H1 (cell line): ENCODE results near the gene COMMD1. TPM values are rescaled to one million over a fixed set of nuclear protein-coding genes. Genes with fewer than 3 reads are reported as not detected.

ENCODE experiments used
- CTCF ChIA-PET: fragments of 300-600 bp; sonication (Branson Sonifier 250); formaldehyde crosslinking; loops from one replicate; lab custom pipeline; 2021; ENCODE audit not compliant: partially characterized antibody; lab: Charles Lee
- POLR2A ChIA-PET: fragments of 300-600 bp; sonication (Branson Sonifier 250); formaldehyde crosslinking; loops from one replicate; lab custom pipeline; 2021; ENCODE audit warnings: inconsistent platforms; ENCODE audit not compliant: partially characterized antibody; lab: Charles Lee
- DNase-seq, 2 experiments: peaks; one replicate each; pipeline versions ENCODE4 v3.0.0 to v3.0.0-alpha.2; 2010 to 2022; ENCODE audit warnings: low spot score in 2 of 2, low read depth in 1 of 2, mixed read lengths in 1 of 2
- FAIRE-seq: peaks from 2 replicates; lab custom pipeline; 2011; peaks lifted over from hg19 to GRCh38; lab: Jason Lieb, UNC
- H2AFZ ChIP-seq: 2 replicates; pipeline ENCODE4 v1.8.1; 2012; ENCODE audit warnings: low read length, inconsistent platforms
- H2AK5ac ChIP-seq: 2 replicates; pipeline ENCODE4 v1.6.1; 2013; ENCODE audit warnings: low read depth, low read length
- H2BK120ac ChIP-seq: replicated peaks from 2 replicates; pipeline ENCODE3; 2013; ENCODE audit warnings: low read depth, low read length, inconsistent platforms
- H2BK12ac ChIP-seq: 2 replicates; pipeline ENCODE4 v1.6.1; 2013; ENCODE audit warnings: low read depth, low read length
- H2BK15ac ChIP-seq: 2 replicates; pipeline ENCODE4 v1.6.1; 2013; ENCODE audit warnings: low read length
- H2BK20ac ChIP-seq: 2 replicates; pipeline ENCODE4 v1.6.1; 2013; ENCODE audit warnings: low read length
- H2BK5ac ChIP-seq: 2 replicates; pipeline ENCODE4 v1.6.1; 2013; ENCODE audit warnings: low read depth, low read length
- H3K14ac ChIP-seq: 2 replicates; pipeline ENCODE4 v1.6.1; 2013; ENCODE audit warnings: inconsistent platforms; ENCODE audit not compliant: insufficient read length
- H3K18ac ChIP-seq: 2 replicates; pipeline ENCODE4 v1.6.1; 2013; ENCODE audit warnings: low read length; ENCODE audit errors: extremely low read depth
- H3K23ac ChIP-seq: 2 replicates; pipeline ENCODE4 v1.6.1; 2013; ENCODE audit warnings: inconsistent platforms; ENCODE audit not compliant: insufficient read length
- H3K23me2 ChIP-seq: 2 replicates; pipeline ENCODE4 v1.6.1; 2013; ENCODE audit warnings: low read depth, low read length
- H3K27ac ChIP-seq: 2 replicates; pipeline ENCODE4 v1.6.1; 2011; ENCODE audit warnings: low read depth, low read length, inconsistent platforms
- H3K27me3 ChIP-seq, 4 experiments: replicated peaks in 1 of 4; 1 replicate in 1 of 4; 2 replicates in 3 of 4; pipeline versions ENCODE4 v1.6.1 to v1.8.1; 2011 to 2013; ENCODE audit warnings: low read length in 3 of 4, mild to moderate bottlenecking in 3 of 4, inconsistent platforms in 2 of 4, mixed read lengths in 2 of 4, moderate library complexity in 1 of 4; ENCODE audit not compliant: control insufficient read depth in 3 of 4, insufficient read depth in 3 of 4; ENCODE audit errors: extremely low read depth in 1 of 4
- H3K36me3 ChIP-seq, 4 experiments: 2 replicates each; pipeline versions ENCODE4 v1.6.1 to v1.8.1; 2011 to 2013; ENCODE audit warnings: mild to moderate bottlenecking in 4 of 4, low read length in 3 of 4, moderate library complexity in 2 of 4, control low read depth in 1 of 4, inconsistent platforms in 1 of 4; ENCODE audit not compliant: insufficient read depth in 4 of 4, control insufficient read depth in 2 of 4
- H3K4ac ChIP-seq: replicated peaks from 2 replicates; pipeline ENCODE3; 2013; ENCODE audit warnings: low read length, low read depth, mixed read lengths, inconsistent platforms; ENCODE audit not compliant: insufficient read length
- H3K4me1 ChIP-seq, 4 experiments: replicated peaks in 1 of 4; 1 replicate in 1 of 4; 2 replicates in 3 of 4; pipeline versions ENCODE4 v1.6.1 to v1.8.1; 2011 to 2013; ENCODE audit warnings: low read length in 3 of 4, inconsistent platforms in 2 of 4, mixed read lengths in 1 of 4; ENCODE audit not compliant: insufficient read depth in 4 of 4, control insufficient read depth in 3 of 4
- H3K4me2 ChIP-seq, 2 experiments: 2 replicates each; pipeline versions ENCODE4 v1.6.1 to v1.8.1; 2011 to 2013; ENCODE audit warnings: low read depth in 2 of 2, low read length in 2 of 2, control low read depth in 1 of 2, inconsistent platforms in 1 of 2, mild to moderate bottlenecking in 1 of 2; ENCODE audit not compliant: insufficient read depth in 1 of 2
- H3K4me3 ChIP-seq, 4 experiments: fragments of 200-600, 300-600 bp in 1 of 4; sonication (generic), shearing (Covaris generic), sonication (Bioruptor Twin) in 1 of 4; 2 replicates each; pipeline versions ENCODE4 v1.5.1 to v1.8.1; 2011 to 2016; ENCODE audit warnings: low read length in 4 of 4, low read depth in 3 of 4, control low read depth in 2 of 4, inconsistent platforms in 2 of 4, mild to moderate bottlenecking in 2 of 4, mixed read lengths in 1 of 4, moderate library complexity in 1 of 4; ENCODE audit not compliant: insufficient read depth in 2 of 4; ENCODE audit errors: extremely low read depth in 1 of 4
- H3K56ac ChIP-seq: replicated peaks from 2 replicates; pipeline ENCODE3; 2013; ENCODE audit warnings: low read depth, mild to moderate bottlenecking, mixed read lengths, low read length, inconsistent platforms; ENCODE audit not compliant: insufficient read length
- H3K79me1 ChIP-seq: 2 replicates; pipeline ENCODE4 v1.6.1; 2013; ENCODE audit warnings: low read depth, low read length, control low read depth
- H3K79me2 ChIP-seq, 2 experiments: 2 replicates each; pipeline versions ENCODE4 v1.6.1 to v1.8.1; 2012 to 2013; ENCODE audit warnings: low read length in 2 of 2, mild to moderate bottlenecking in 2 of 2, inconsistent platforms in 1 of 2; ENCODE audit not compliant: insufficient read depth in 2 of 2, control insufficient read depth in 1 of 2
- H3K9ac ChIP-seq, 4 experiments: replicated peaks in 1 of 4; 1 replicate in 1 of 4; 2 replicates in 3 of 4; pipeline versions ENCODE4 v1.6.1 to v1.8.1; 2011 to 2013; ENCODE audit warnings: low read depth in 3 of 4, low read length in 3 of 4, control low read depth in 2 of 4, mild to moderate bottlenecking in 2 of 4, moderate library complexity in 2 of 4, inconsistent platforms in 1 of 4; ENCODE audit errors: extremely low read depth in 1 of 4
- H3K9me3 ChIP-seq, 2 experiments: 2 replicates each; pipeline versions ENCODE4 v1.6.1 to v1.8.1; 2012 to 2013; ENCODE audit warnings: mild to moderate bottlenecking in 2 of 2, moderate library complexity in 2 of 2, control low read depth in 1 of 2, inconsistent platforms in 1 of 2, low read depth in 1 of 2, low read length in 1 of 2, mixed read lengths in 1 of 2; ENCODE audit not compliant: insufficient read depth in 2 of 2
- H4K20me1 ChIP-seq, 2 experiments: replicated peaks in 1 of 2; 2 replicates each; pipeline versions ENCODE3 to v1.8.1; 2011 to 2013; ENCODE audit warnings: inconsistent platforms in 2 of 2, low read length in 2 of 2, mild to moderate bottlenecking in 1 of 2; ENCODE audit not compliant: insufficient read depth in 2 of 2, control insufficient read depth in 1 of 2
- H4K5ac ChIP-seq: 2 replicates; pipeline ENCODE4 v1.6.1; 2013; ENCODE audit warnings: low read length, low read depth, mixed read lengths, inconsistent platforms; ENCODE audit not compliant: insufficient read length
- H4K8ac ChIP-seq: 2 replicates; pipeline ENCODE4 v1.8.0; 2013; ENCODE audit warnings: mild to moderate bottlenecking, moderate library complexity, low read length, inconsistent platforms; ENCODE audit not compliant: insufficient read depth; ENCODE audit errors: extremely low read depth
- H4K91ac ChIP-seq: replicated peaks from 2 replicates; pipeline ENCODE3; 2013; ENCODE audit warnings: low read length, mixed read lengths, inconsistent platforms; ENCODE audit not compliant: insufficient read length
- CBX8 ChIP-seq: fragments of 300-800, 300-1000 bp; sonication (generic); IDR thresholded peaks from 2 replicates; pipeline ENCODE4 v1.7.1; 2016; ENCODE audit warnings: low read depth, low read length, borderline replicate concordance
- EZH2 ChIP-seq: fragments of 200-600 bp; sonication (generic); IDR thresholded peaks from 2 replicates; pipeline ENCODE4 v1.7.1; 2012; ENCODE audit warnings: low read depth, mild to moderate bottlenecking, moderate library complexity, low read length, inconsistent platforms; ENCODE audit not compliant: severe bottlenecking
- KDM4A ChIP-seq: IDR thresholded peaks from one replicate; pipeline ENCODE4 v1.7.1; 2012; ENCODE audit warnings: low read depth, mild to moderate bottlenecking, moderate library complexity, low read length, inconsistent platforms; ENCODE audit not compliant: severe bottlenecking
- NANOG ChIP-seq: IDR thresholded peaks from 2 replicates; pipeline ENCODE4 v1.6.1; 2011; ENCODE audit warnings: low read length, low read depth, mild to moderate bottlenecking, inconsistent platforms; ENCODE audit not compliant: insufficient read depth, poor library complexity, severe bottlenecking
- POLR2A ChIP-seq, 2 experiments: IDR thresholded peaks; 1 replicate in 1 of 2; 2 replicates in 1 of 2; pipeline ENCODE4 v1.6.1; 2011; ENCODE audit warnings: low read depth in 2 of 2, low read length in 2 of 2, mild to moderate bottlenecking in 2 of 2; ENCODE audit errors: control extremely low read depth in 1 of 2
- RAD21 ChIP-seq, 2 experiments: IDR thresholded peaks in 1 of 2; conservative IDR thresholded peaks in 1 of 2; 2 replicates each; pipeline ENCODE4 v1.6.1; 2011; ENCODE audit warnings: low read depth in 2 of 2, low read length in 2 of 2, improper control_type of control experiment in 1 of 2, inconsistent platforms in 1 of 2, mild to moderate bottlenecking in 1 of 2, moderate library complexity in 1 of 2
- RNF2 ChIP-seq: fragments of 200-900, 300-1000 bp; sonication (generic); IDR thresholded peaks from 2 replicates; pipeline ENCODE4 v1.7.1; 2016; ENCODE audit warnings: borderline replicate concordance, low read depth, mild to moderate bottlenecking, antibody characterized with exemption, low read length; ENCODE audit not compliant: poor library complexity, severe bottlenecking; ENCODE audit errors: missing control alignments
- RXRA ChIP-seq: IDR thresholded peaks from 2 replicates; pipeline ENCODE4 v1.6.1; 2011; ENCODE audit warnings: low read depth, mild to moderate bottlenecking, low read length, moderate library complexity; ENCODE audit not compliant: insufficient read depth
- SRF ChIP-seq: IDR thresholded peaks from 2 replicates; pipeline ENCODE4 v1.6.1; 2011; ENCODE audit warnings: mild to moderate bottlenecking, low read depth, low read length, moderate library complexity
- TAF1 ChIP-seq: IDR thresholded peaks from 2 replicates; pipeline ENCODE4 v1.6.1; 2011; ENCODE audit warnings: mild to moderate bottlenecking, low read depth, low read length
- WGBS, 2 experiments: shearing (Covaris generic) in 1 of 2; methylation state at CpG; one replicate each; pipeline versions ENCODE4 v1.1.6 to v1.1.7; 2013 to 2015; ENCODE audit warnings: low lambda C conversion rate in 2 of 2, mixed read lengths in 2 of 2, inconsistent platforms in 1 of 2, low coverage in 1 of 2, missing lambda C conversion rate in 1 of 2; ENCODE audit not compliant: insufficient replicate concordance in 2 of 2, insufficient coverage in 1 of 2, insufficient read length in 1 of 2; ENCODE audit errors: extremely low coverage in 1 of 2, missing lambda C conversion rate in 1 of 2; 5-methylcytosine and 5-hydroxymethylcytosine counted together
- polyA plus RNA-seq, 7 experiments: library from polyadenylated mRNA; depleted of rRNA in 3 of 7; stranded (reverse) in 5 of 7; unstranded in 2 of 7; fragments of >200 nt in 5 of 7; fragments of 200-250 nt in 2 of 7; gene quantifications; 1 replicate in 5 of 7; 2 replicates in 1 of 7; 4 replicates in 1 of 7; pipeline versions ENCODE4 v1.2.1 to v1.2.3, GENCODE V29; 2011 to 2013; ENCODE audit warnings: missing spikeins in 2 of 7, mixed read lengths in 2 of 7
- total RNA-seq: library from RNA; stranded (reverse); fragmentation: NEBNext Ultra II Directional; extraction: Animal tissue kit (Norgen Biotek cat#: 25700); gene quantifications from 2 replicates; pipeline ENCODE4 v1.2.1, GENCODE V29; 2021

The COMMD1 gene
- total and polyA plus RNA-seq, 2 of the 8 experiments (the other 6 are each of a cell fraction or from before 2014, with no cell fraction given): 23.5 to 28.3 TPM

DNA sequence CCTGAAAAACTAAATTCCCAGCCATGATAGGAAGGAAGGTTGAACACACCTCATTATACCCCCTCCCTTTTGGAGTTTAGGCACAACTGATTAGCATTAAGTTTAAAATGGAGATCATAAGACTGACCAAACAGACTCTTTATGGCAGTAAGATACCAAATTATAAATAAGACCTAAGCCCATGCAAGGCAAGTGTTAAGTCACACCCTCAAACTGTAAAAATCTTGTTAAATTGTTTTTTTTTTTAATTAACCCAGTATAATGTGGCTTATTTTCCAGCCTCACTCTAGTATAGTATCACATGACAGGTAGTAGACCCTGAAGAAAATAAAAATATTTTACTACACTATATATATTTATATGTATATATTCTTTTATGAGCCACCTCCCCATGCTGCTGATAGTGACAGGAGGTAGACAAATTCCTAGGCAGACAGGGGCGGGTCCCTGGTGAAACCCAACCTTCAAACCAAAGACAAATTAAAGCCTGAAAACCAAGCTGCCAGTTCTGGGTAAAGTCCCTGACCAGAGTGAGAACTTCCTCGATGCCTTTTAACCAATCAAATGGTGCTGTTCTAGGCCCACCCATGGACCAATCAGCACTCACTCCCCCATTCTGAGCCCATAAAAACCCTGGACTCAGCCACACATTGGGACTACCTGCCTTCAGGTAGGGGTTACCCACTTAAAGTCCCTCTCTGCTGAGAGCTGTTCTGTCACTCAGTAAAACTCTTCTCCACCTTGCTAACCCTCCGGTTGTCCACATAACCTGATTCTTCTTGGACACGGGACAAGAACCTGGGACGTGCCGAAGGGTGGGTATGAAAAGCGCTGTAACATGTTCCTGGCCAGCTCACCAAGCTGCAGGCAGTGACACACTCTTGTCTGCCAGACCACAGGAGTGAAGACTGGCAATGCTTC is 166.5 kb downstream of the COMMD1 start:
- Histone ChIP-seq H2BK120ac (no peak overlapping the region), H3K4ac (no peak overlapping the region), H2AK5ac (peak overlapping the region; percentile 13; the same call in 1 of the 2 replicates), H3K4me2 (no peak overlapping the region), H3K56ac (no peak overlapping the region), H3K36me3 (peaks cover 0 to 5% (median 0%) of the 10 kb centered on the region in 4 experiments; a peak in 1 of 8 replicates), H3K79me1 (no peaks in the 10 kb centered on the region), H4K20me1 (no peaks in the 10 kb centered on the region), H3K79me2 (no peaks in the 10 kb centered on the region), H2AFZ (no peak overlapping the region), H3K27ac (0 out of 2 replicates have a peak overlapping the region, but pooled peaks have one; percentile 31), H2BK12ac (peak overlapping the region; percentile 17; the same call in 1 of the 2 replicates), H3K4me3 (no peak overlapping the region), H3K23ac (no peak overlapping the region), H4K91ac (no peak overlapping the region), H4K8ac (no peak overlapping the region; the same call in 1 of the 2 replicates), H3K18ac (no peak overlapping the region), H3K14ac (no peak overlapping the region), H2BK5ac (peak overlapping the region; percentile 7; the same call in 1 of the 2 replicates), H2BK15ac (no peak overlapping the region), H3K23me2 (no peaks in the 10 kb centered on the region), H3K9me3 (no peaks in the 10 kb centered on the region), H3K27me3 (no peaks in the 10 kb centered on the region), H3K4me1 (peaks cover 11 to 17% (median 14%) of the 10 kb centered on the region in 4 experiments; a peak in 6 of 7 replicates), H2BK20ac (no peak overlapping the region), H3K9ac (no peak overlapping the region), H4K5ac (no peak overlapping the region)
- ChIA-PET CTCF (no interaction called here), POLR2A (no interaction called here)
- 91% methylated on average over 7 of the region's 7 CpGs; no CpG with 5 or more reads in 1 of the 2 experiments for WGBS, 2 experiments
- FAIRE-seq (no peak), DNase-seq (no peak)
- TF ChIP-seq EZH2: no peak
- TF ChIP-seq CBX8: no peak
- TF ChIP-seq RNF2: no peak
- no peak for TF ChIP-seq NANOG
- TF ChIP-seq RAD21 (IDR thresholded peaks at IDR 0.05 in 1 of 2, conservative IDR thresholded peaks at IDR 0.05 in 1 of 2; ENCODE audit: low read depth in 2 of 2, low read length in 2 of 2): no peak
- TF ChIP-seq TAF1: no peak
- TF ChIP-seq KDM4A: no peak
- no peak for TF ChIP-seq SRF
- no peak for TF ChIP-seq POLR2A (IDR thresholded peaks at IDR 0.05; ENCODE audit: control extremely low read depth in 1 of 2, low read depth in 2 of 2, low read length in 2 of 2)
- no peak for TF ChIP-seq RXRA
